NCI-H526 (cell line): ENCODE data around the gene TEAD4.

Experiments used
- DNase-seq, 2 experiments: peaks; one replicate each; lab custom pipeline; 2025; lab: John Stamatoyannopoulos, UW

Gene TEAD4

GRCh38 chr12:2960996-2961616 lies 1.9 kb downstream of the TEAD4 start:
- no peak for DNase-seq

- DNase-seq: no peak
Measured at GRCh38 chr12:2961705-2962104, 2.5 kb downstream of the TEAD4 start.

DNA sequence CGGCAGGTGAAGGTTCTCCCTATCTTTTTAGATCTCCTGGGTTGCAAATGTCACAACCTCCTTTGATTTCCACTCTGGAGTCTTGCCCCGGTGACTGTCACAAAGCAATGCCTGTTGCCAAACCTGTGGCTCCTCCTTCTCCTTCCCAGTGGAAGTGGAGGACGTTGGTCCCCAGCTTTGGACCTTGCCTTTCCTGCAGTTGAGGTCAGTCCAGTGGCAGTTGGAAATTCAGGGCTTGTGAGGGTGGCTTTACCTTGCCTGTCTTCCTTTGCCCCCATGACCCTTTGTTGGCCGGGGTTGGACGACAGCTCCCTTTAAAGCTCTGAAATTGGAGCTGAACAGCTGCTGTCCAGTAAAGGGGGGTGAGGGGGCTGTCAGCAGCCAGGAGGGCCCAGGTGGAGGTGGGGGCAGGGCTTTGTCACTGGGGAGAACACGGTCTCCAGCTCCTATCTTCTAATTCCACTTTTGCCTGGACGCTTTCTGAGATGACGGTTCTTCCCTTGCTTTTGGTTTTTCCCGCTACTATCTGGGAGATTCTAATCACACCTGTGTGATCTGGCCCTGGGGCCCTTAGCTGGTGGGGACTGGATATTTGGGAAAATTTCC lies 4.1 kb downstream of the TEAD4 start:
- no peak for DNase-seq

DNA sequence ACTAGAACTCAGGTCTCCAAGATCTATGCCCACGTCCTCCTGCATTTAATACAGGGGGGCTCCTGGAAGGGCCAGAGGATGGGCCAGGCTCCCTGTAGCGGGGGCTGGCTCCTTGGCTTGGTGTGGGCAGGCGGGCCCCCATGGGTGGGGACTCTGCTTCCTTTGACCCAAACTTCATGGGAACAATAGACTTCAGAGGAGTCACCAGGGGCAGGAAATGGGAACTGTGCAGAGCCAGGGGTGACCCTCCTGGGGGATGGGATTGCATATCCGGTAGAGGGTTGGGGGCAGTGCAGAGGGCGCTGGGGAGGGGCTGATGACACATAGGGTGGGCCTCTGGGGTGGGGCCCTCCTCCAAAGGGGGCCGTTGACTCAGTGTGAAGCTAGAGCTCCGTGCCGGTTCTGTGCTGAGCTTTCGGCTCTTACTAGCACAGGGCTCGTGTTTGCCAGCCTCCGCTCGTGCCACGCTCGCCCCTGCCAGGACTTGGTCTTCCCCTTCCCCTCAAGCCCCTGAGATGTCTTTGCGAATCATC lies 4.6 kb downstream of the TEAD4 start:
- no peak for DNase-seq

DNA sequence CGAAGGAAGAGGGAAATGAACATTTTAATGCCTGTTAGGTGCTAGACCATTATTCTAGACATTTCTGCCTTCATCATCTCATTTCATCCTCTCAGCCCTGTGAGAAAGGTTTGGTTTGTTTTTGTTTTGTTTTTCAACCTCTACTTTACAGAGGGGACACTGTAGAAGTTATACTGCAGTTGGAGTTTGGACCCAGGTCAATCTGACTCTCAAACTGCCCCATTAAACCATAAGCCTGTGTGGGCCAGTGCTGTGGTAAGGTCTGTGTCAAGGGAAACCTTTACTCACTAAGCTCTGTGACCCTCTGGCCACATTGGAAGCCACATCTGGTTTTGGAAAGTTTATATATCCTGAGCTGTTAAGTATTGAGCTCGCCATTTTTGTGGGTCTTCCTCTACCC lies 8.5 kb downstream of the TEAD4 start:
- DNase-seq: no peak

DNA sequence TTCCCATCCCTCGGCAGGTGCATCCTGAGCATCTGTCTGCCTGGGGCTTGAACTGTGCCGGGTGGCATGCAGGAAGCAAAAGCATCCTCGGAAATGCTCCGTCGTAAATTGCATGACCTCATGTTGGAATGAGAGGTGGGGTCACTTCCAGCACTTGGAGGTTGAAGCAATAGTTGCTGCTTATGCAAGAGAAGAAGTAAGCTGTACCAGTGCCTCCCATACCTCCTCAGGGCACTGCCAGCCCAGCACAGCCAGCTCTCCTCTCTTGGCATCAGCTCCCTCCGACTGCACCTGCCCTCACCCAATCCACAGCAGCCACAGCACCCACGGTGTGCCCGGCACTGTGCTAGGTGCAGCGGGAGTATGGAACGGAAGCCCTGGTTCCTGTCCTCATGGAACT lies 11.5 kb downstream of the TEAD4 start:
- no peak for DNase-seq

DNA sequence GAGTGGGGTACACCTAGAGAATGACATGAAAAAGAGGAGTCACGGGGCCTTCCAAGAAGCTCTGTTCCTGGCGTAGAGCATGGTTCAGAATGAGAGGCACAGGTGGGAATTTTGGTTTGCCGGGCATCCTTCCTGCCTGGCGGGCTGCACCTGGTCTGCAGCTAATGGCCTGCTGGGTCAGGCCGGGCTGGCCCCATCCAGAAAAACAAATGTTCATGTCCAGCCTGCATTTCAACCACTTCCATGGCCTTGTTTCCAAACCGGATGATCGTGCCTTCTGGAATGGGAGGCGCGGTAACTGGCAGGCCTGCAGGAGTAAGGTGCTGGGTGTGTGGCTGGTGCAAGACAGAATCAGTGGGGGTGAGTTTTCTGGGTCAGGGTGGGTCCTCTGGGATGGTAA lies 14.4 kb downstream of the TEAD4 start:
- DNase-seq: no peak

- DNase-seq: no peak
Measured at GRCh38 chr12:2974560-2974971, 15.4 kb downstream of the TEAD4 start.

DNA sequence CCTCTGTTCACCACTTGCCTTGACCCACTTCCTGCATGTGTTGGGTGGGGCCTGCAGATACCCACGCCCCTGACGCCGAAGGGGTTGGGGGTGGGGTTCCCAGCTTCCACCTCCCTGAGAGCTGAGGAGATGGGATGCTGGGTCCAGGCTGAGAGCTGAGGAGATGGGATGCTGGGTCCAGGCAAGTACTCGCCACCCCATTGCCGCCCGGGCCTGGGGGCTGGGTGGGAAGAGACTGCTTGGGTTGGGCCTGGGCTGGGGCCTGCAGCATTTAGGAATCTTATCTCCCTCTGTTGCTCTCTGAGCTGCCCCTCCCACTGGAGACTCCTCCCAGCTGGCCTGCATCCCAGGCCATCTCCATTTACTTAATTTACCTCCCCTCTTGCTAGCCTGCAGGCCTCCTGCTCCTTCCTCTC lies 17.4 kb downstream of the TEAD4 start:
- DNase-seq: no peak

DNA sequence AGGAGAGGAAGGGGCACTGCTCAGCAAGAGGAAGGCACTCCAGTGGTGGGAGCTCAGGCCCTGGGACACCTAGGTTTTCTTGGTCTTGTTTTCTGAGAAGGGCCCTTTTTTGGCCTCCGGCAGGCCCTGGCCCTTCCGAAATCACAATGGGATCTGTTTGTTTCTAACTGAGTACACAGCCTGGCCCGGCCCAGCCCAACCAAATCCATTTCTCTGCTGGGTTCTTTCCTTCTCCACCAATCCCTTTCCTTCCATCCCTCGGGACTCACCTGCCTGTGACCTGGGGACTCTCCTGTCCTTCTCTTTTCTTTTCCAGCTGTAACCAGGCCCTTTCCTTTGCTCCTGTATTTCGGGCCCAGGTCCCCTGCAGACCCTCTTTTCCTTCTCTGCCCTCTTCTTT lies 18.6 kb downstream of the TEAD4 start:
- no peak for DNase-seq

DNA sequence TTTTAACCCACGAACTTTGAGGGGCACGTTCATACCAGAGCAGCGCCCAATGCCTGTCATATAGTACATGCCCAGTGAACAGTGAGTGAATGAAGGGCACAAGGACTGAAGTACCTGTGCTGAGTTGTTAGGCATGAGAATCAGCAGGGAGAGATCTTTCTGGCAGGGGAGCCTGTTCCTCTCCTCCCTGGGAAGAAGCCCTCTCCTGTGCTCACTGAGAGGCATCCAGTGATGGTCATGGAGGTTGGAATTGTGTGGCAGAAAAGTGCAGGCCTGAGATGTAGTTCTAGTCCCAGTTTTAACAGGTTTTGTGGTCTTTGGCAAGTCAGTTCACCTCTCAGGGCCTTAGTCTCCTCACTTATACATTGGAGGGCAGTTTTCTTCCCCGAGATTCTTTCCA lies 20.6 kb downstream of the TEAD4 start:
- DNase-seq: no peak

GRCh38 chr12:2980630-2981029 lies 21.4 kb downstream of the TEAD4 start:
- no peak for DNase-seq

GRCh38 chr12:2982361-2982760 lies 23.2 kb downstream of the TEAD4 start:
- no peak for DNase-seq

GRCh38 chr12:2984249-2984648 lies 25.1 kb downstream of the TEAD4 start:
- DNase-seq: no peak

GRCh38 chr12:2984698-2985097 lies 25.5 kb downstream of the TEAD4 start:
- no peak for DNase-seq

DNA sequence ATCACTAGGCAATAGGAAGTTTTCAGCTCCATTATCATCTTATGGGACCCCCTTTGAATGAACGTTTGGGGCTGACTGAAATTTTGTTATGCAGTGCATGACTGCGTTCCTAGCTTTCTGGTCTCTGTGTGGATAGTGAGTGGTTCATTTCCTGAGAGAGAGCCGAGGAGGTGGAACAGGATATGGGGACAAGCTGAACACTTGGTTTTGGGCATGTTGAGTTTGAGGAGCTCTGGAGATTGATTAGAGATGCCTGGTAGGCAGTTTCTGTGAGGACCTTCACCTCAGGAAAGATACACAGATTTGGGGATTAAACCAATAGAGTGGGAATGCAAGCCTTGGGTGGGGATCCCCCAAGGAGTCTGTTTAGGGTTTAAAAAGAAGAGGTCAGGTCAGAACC lies 27.7 kb downstream of the TEAD4 start:
- no peak for DNase-seq

DNA sequence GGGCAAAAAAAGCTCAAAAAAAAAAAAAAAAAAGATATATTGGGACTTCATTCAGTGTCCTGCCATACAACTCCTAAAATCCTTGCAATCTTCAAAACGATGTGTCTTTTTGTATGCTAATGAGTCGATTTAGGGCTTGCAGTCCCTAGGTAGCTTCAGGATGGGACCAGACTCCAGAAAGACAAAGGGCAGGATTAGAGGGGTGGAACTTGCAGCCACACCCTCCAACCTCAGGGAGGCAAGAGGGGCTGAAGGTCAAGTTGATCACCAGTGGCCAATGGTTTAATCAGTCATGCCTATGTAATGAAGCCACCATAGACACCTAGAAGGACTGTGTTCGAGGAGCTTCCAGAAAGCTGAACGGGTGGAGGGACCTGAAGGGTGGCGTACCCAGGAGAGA lies 29.3 kb downstream of the TEAD4 start:
- no peak for DNase-seq

- DNase-seq: no peak
Measured at GRCh38 chr12:2992724-2993123, 33.5 kb downstream of the TEAD4 start.

DNA sequence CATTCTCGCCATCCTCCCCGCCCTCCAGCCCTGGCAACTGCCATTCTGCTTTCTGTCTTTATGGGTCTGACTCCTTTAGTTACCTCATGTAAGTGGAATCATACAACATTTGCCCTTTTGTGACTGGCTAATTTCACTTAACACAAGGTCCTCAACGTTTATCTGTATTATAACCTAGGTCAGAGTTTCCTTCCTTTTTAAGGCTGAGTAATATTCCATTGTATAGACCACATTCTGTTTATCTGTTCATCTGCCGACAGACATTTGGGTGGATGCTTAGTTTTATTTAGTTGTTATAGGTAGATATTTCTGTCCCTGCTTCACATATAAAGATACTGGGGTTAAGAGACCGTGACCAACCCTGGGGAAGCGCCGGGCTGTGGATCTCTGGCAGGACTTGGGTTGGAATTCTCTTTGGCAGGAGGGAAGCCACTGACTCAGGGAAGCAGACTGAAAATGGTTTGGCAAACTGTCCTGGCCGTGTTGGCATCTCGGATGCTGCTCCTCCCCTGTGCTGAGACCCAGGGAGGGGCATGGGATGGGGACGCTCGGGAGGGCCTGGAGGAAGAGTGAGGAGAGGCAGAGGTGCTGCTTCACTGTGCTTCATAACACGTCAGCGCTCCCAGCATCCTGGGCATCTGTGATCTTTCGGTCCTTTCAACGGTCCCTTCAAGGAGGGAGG lies 38.9 kb downstream of the TEAD4 start:
- DNase-seq: no peak

DNA sequence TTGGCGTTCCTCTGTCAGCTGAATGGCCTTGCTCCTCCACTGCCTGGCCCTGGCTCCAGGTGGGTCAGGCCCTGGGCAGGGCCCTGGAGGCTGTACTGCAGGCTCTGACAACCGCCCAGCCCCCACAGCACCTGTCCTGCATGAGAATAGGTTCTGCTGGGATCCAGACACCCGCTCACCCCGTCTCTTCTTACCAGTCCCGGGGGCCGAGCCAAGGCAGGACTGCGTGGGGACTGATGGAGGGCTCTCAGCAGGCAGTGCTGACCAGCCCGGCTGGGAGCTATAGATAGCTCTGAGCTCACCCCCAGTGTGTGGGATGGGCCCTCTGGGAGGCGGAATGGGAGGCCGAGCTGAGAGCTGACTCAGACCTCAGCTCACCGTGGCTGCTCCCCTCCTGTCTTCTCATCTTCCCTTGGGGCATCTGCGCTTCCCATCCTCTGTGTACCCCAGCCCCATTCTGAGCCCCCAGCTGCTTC lies 39.6 kb downstream of the TEAD4 start:
- DNase-seq: peak; percentile 77 to 85

DNA sequence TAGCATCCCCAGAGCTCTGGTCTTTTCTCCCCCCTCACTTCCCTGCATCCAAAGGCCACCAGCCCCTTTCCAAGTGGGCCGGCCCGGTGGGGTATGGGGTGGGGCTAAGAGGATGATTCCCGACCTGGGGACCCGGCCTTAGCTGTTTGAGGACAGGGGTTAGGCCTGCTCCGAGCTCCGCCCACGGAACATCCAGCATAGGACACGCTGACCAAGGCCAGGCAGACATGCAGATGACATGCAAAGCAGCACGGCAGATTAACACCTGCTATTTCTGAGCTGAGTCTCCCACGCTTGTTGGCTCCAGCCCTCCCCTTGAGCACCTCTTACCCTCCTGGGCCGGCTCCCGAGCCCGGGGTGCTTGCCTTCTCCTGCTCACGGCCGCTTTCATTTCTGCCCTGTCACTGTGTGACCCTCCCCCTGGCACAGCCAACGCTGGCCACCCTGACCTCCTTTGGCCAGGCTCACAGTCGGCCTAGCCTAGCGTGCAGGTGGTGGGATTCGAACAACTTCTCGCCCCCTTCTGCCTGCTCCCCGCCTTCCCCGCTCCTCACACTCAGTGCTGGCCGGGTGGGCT lies 40.2 kb downstream of the TEAD4 start:
- DNase-seq: peak; percentile 81 to 97

DNA sequence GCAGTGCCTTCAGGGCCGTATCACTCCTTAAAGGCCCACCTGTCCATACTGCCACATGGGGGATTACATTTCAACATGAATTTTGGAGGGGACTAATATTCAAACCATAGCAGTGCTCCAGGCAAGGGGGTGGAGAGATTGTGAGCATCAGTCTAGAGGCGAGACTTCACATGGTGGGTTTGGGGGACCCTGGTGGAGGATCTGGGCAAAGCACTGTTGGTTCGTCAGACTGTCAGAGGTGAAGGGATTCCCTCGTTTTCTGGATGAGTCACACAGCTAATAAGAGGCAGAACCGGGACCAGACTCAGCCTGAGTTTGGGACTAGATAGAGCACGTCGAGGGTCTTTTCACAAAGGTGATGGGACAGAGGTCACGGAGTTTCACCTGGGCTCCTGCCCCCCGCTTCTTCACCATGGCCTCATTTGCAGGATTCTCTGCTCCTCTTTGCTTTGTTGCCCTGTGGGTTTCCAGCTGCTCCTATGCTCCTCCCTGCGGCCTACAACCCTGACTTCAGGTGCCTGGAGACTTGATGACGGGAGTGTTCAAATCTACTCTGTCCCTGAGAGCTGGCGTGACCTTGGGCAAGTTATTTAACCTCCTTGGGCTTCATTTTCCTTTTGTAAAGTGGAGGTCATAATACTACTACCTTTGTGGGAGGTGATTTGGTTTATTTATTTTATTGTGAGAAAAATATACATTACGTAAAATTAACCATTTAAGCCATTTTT lies 41.5 kb downstream of the TEAD4 start:
- no peak for DNase-seq
